Uterus (tissue), 4 donors: ENCODE results near the gene BACH1. TPM values are rescaled to one million over a fixed set of nuclear protein-coding genes. Genes with fewer than 3 reads are reported as not detected.

ENCODE experiments used
- DNase-seq, 2 donors: peaks; one replicate each; pipeline ENCODE4 v3.0.0-alpha.2; 2019 to 2020
- H3K27ac ChIP-seq, 2 donors: fragments of 200-600 bp; sonication (generic); 1 replicate in 1 of 2; 2 replicates in 1 of 2; pipeline ENCODE4 v1.5.1; 2016 to 2018
- H3K27me3 ChIP-seq, 2 donors: fragments of 200-600 bp; sonication (generic); one replicate each; pipeline ENCODE4 v1.5.1; 2018 to 2019; ENCODE audit warnings: control low read depth in 1 of 2
- H3K36me3 ChIP-seq, 2 donors: fragments of 200-600 bp; sonication (generic); one replicate each; pipeline ENCODE4 v1.5.1; 2019; ENCODE audit warnings: control low read depth in 1 of 2
- H3K4me1 ChIP-seq, 2 donors: fragments of 200-600 bp; sonication (generic); one replicate each; pipeline ENCODE4 v1.5.1; 2018 to 2019; ENCODE audit warnings: control low read depth in 1 of 2
- H3K4me3 ChIP-seq, 2 donors: fragments of 200-600 bp; sonication (generic); 1 replicate in 1 of 2; 2 replicates in 1 of 2; pipeline ENCODE4 v1.5.1; 2018 to 2019; ENCODE audit warnings: mild to moderate bottlenecking in 1 of 2
- H3K9me3 ChIP-seq, 2 donors: fragments of 200-600 bp; sonication (generic); one replicate each; pipeline ENCODE4 v1.5.1; 2019; ENCODE audit warnings: control low read depth in 1 of 2
- CTCF ChIP-seq, 4 experiments: fragments of 200-600 bp in 2 of 4; fragments of 450-650 bp in 2 of 4; sonication (generic) in 2 of 4; IDR thresholded peaks; one replicate each; pipeline ENCODE4 v1.5.1; 2016 to 2019; ENCODE audit warnings: antibody characterized with exemption in 4 of 4, mild to moderate bottlenecking in 2 of 4, moderate library complexity in 1 of 4
- POLR2A ChIP-seq, 2 donors: fragments of 450-650 bp; IDR thresholded peaks; one replicate each; pipeline ENCODE4 v1.6.1; 2016; ENCODE audit warnings: antibody characterized with exemption in 2 of 2, mild to moderate bottlenecking in 1 of 2, moderate library complexity in 1 of 2
- intact Hi-C: fragments of 100-400 bp; cut with DNase I; formaldehyde crosslinking; loops from one replicate; pipeline ENCODE4 v1.15.1; 2023; ENCODE audit warnings: low total_unique reads
- total RNA-seq, 4 donors: library from RNA; depleted of rRNA in 3 of 4; stranded (reverse); fragments of >200 nt in 3 of 4; gene quantifications; one replicate each; pipeline versions ENCODE4 v1.1.0 to v1.2.4, GENCODE V29; 2014 to 2023
- donor health status: DM: yes; HTN: yes; CAD: no.

BACH1 gene
- total RNA-seq, 4 donors from 2014 or later = 52.9 to 107 (median 79.1) TPM

- no peak overlapping the region for H3K27ac ChIP-seq
- H3K9me3 ChIP-seq = no peaks in the 10 kb centered on the region
- H3K4me3 ChIP-seq = no peak overlapping the region
- no peak for DNase-seq
- TF ChIP-seq POLR2A (IDR thresholded peaks at IDR 0.05) (no peak), CTCF (IDR thresholded peaks at IDR 0.05) (no peak)
- peaks cover 0 to 5% of the 10 kb centered on the region in 2 donors for H3K4me1 ChIP-seq
- H3K27me3 ChIP-seq = no peaks in the 10 kb centered on the region
- no peaks in the 10 kb centered on the region for H3K36me3 ChIP-seq
- intact Hi-C loops = no loop called here
These were observed 17.5 kb downstream of the BACH1 start for GRCh38 chr21:29316029-29316742.

- H3K4me3 ChIP-seq = no peak overlapping the region
- no peaks in the 10 kb centered on the region for H3K36me3 ChIP-seq
- H3K27ac ChIP-seq = no peak overlapping the region
- peaks cover 0 to 5% of the 10 kb centered on the region in 2 donors for H3K4me1 ChIP-seq
- DNase-seq = no peak
- intact Hi-C loops = no loop called here
- H3K9me3 ChIP-seq = no peaks in the 10 kb centered on the region
- no peaks in the 10 kb centered on the region for H3K27me3 ChIP-seq
- TF ChIP-seq POLR2A (IDR thresholded peaks at IDR 0.05) (no peak), CTCF (IDR thresholded peaks at IDR 0.05) (no peak)
These were observed 18.1 kb downstream of the BACH1 start for GRCh38 chr21:29316806-29317205.

- H3K4me3 ChIP-seq = no peak overlapping the region
- no peak overlapping the region for H3K27ac ChIP-seq
- peaks cover 0 to 5% of the 10 kb centered on the region in 2 donors for H3K4me1 ChIP-seq
- TF ChIP-seq POLR2A (IDR thresholded peaks at IDR 0.05) (no peak), CTCF (IDR thresholded peaks at IDR 0.05) (no peak)
- intact Hi-C loops = no loop called here
- no peaks in the 10 kb centered on the region for H3K27me3 ChIP-seq
- no peaks in the 10 kb centered on the region for H3K9me3 ChIP-seq
- no peaks in the 10 kb centered on the region for H3K36me3 ChIP-seq
- DNase-seq = no peak
These were observed 19.6 kb downstream of the BACH1 start for GRCh38 chr21:29318354-29318753.

GRCh38 chr21:29320031-29320430 lies 21.3 kb downstream of the BACH1 start:
- H3K9me3 ChIP-seq = no peaks in the 10 kb centered on the region
- no peak overlapping the region for H3K27ac ChIP-seq
- intact Hi-C loops = no loop called here
- no peaks in the 10 kb centered on the region for H3K27me3 ChIP-seq
- no peak for TF ChIP-seq POLR2A (IDR thresholded peaks at IDR 0.05)
- TF ChIP-seq CTCF (IDR thresholded peaks at IDR 0.05) = no peak
- no peaks in the 10 kb centered on the region for H3K4me1 ChIP-seq
- no peaks in the 10 kb centered on the region for H3K36me3 ChIP-seq
- no peak overlapping the region for H3K4me3 ChIP-seq
- no peak for DNase-seq

- intact Hi-C loops = no loop called here
- Histone ChIP-seq H3K27ac (no peak overlapping the region), H3K36me3 (no peaks in the 10 kb centered on the region), H3K9me3 (no peaks in the 10 kb centered on the region), H3K4me3 (no peak overlapping the region), H3K4me1 (no peaks in the 10 kb centered on the region), H3K27me3 (no peaks in the 10 kb centered on the region)
- DNase-seq = no peak
- TF ChIP-seq CTCF (IDR thresholded peaks at IDR 0.05) = no peak
These were observed 22.5 kb downstream of the BACH1 start for GRCh38 chr21:29321217-29321616.
